Naive B cell (primary cell): ENCODE results near the gene ZBTB14. TPM values are rescaled to one million over a fixed set of nuclear protein-coding genes. Genes with fewer than 3 reads are reported as not detected.

Source experiments
- ATAC-seq, 2 donors: fragments of 150-1000 bp; cut with Tn5 transposase; 2 replicates each; pipeline ENCODE4 v1.10.0; 2021; ENCODE audit warnings: low read depth in 2 of 2, mild to moderate bottlenecking in 2 of 2, moderate library complexity in 2 of 2
- DNase-seq: peaks from one replicate; pipeline ENCODE4 v3.0.0; 2022
- H3K27ac Mint-ChIP-seq, 6 donors: one replicate each; pipeline ENCODE4 v1.8.0; 2020 to 2022; ENCODE audit warnings: mild to moderate bottlenecking in 6 of 6, mixed read lengths in 6 of 6, moderate library complexity in 5 of 6, inconsistent platforms in 2 of 6
- H3K27me3 Mint-ChIP-seq, 3 donors: one replicate each; pipeline ENCODE4 v1.8.0; 2021 to 2022; ENCODE audit warnings: mixed read lengths in 3 of 3, mild to moderate bottlenecking in 1 of 3
- H3K36me3 Mint-ChIP-seq, 2 donors: one replicate each; pipeline ENCODE4 v1.8.0; 2020 to 2022; ENCODE audit warnings: mixed read lengths in 2 of 2, inconsistent platforms in 1 of 2, mild to moderate bottlenecking in 1 of 2
- H3K4me1 Mint-ChIP-seq, 3 donors: one replicate each; pipeline ENCODE4 v1.8.0; 2020 to 2022; ENCODE audit warnings: mixed read lengths in 3 of 3, inconsistent platforms in 1 of 3, mild to moderate bottlenecking in 1 of 3, moderate library complexity in 1 of 3
- H3K4me3 Mint-ChIP-seq, 8 donors: one replicate each; pipeline ENCODE4 v1.8.0; 2020 to 2022; ENCODE audit warnings: mild to moderate bottlenecking in 8 of 8, mixed read lengths in 8 of 8, moderate library complexity in 8 of 8, inconsistent platforms in 2 of 8
- H3K9me3 Mint-ChIP-seq, 7 donors: one replicate each; pipeline ENCODE4 v1.8.0; 2020 to 2022; ENCODE audit warnings: mixed read lengths in 7 of 7, mild to moderate bottlenecking in 5 of 7, inconsistent platforms in 2 of 7, moderate library complexity in 1 of 7
- polyA plus RNA-seq, 6 donors: library from polyadenylated mRNA; unstranded; fragments of 300-500 nt; fragmentation: Illumina TruSeq; gene quantifications; one replicate each; pipeline ENCODE4 v1.2.3, GENCODE V29; 2021; ENCODE audit warnings: low read depth in 6 of 6

The ZBTB14 gene
- polyA plus RNA-seq, 6 donors from 2014 or later, result 9.8 to 21.0 (median 15.8) TPM

DNA sequence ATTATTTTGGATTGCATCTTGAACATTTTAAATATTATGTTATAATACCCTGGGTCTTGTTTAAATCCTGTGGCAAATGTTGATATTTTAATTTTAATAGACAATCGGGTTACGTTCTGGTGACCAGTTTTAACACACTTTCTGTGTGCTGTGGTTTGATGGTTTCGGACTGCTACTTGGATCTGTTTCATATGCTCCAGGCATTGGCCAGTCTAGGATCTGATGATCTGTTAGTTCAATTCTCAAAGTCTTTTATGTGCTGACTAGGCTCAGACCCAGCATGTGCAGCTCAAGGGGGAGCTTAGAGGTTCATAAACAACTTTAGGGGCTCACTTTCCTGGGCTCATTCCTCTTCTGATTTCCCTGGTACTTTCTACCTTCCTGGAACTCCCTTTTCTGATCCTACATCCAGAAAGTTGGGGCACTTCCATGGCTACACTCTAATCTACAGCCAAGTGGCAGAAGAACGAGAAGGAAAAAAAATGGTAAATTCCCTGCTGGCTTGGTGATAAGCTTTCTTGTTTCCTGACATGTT lies 5.0 kb upstream of the ZBTB14 start:
- H3K4me3 Mint-ChIP-seq, result peak overlapping the region in 1 of 8 donors; percentile 96
- H3K27me3 Mint-ChIP-seq, result peaks cover 36 to 50% (median 47%) of the 10 kb centered on the region in 3 donors
- no peak for DNase-seq
- no peaks in the 10 kb centered on the region for H3K9me3 Mint-ChIP-seq
- no peak for ATAC-seq
- H3K36me3 Mint-ChIP-seq, result no peaks in the 10 kb centered on the region
- H3K4me1 Mint-ChIP-seq, result peaks cover 0 to 8% (median 8%) of the 10 kb centered on the region in 3 donors
- H3K27ac Mint-ChIP-seq, result no peak overlapping the region

GRCh38 chr18:5298156-5298852 lies 2.8 kb upstream of the ZBTB14 start:
- H3K27ac Mint-ChIP-seq, result no peak overlapping the region
- H3K9me3 Mint-ChIP-seq, result no peaks in the 10 kb centered on the region
- H3K27me3 Mint-ChIP-seq, result peaks cover 25 to 41% (median 39%) of the 10 kb centered on the region in 3 donors
- ATAC-seq (no peak), DNase-seq (no peak)
- H3K36me3 Mint-ChIP-seq, result no peaks in the 10 kb centered on the region
- peak overlapping the region in 4 of 8 donors; percentile 16 to 96 (median 66) for H3K4me3 Mint-ChIP-seq
- peaks cover 5 to 21% (median 20%) of the 10 kb centered on the region in 3 donors for H3K4me1 Mint-ChIP-seq

DNA sequence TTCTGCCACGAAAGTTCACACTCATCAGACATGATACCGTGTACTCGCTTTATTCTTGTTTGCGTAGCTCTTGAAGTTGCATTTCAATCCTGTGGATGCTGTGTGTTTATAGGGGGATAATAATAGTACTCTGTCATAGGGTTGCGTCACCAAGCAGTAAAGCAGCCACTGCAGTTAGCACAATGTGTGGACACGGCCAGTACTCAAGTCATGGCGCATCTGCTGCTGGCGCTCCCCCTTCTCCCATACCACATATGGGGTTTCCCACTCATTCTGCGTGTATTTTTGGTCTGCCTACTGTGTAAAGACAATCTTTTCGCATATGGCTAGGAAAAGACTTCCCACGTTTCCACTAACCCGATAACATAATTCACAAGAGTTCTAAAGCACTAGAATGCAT lies 2.1 kb upstream of the ZBTB14 start:
- peak overlapping the region in 5 of 8 donors; percentile 39 to 97 (median 92) for H3K4me3 Mint-ChIP-seq
- H3K4me1 Mint-ChIP-seq, result peaks cover 5 to 26% (median 22%) of the 10 kb centered on the region in 3 donors
- DNase-seq (no peak), ATAC-seq (no peak)
- no peaks in the 10 kb centered on the region for H3K36me3 Mint-ChIP-seq
- peaks cover 18 to 34% (median 32%) of the 10 kb centered on the region in 3 donors for H3K27me3 Mint-ChIP-seq
- no peaks in the 10 kb centered on the region for H3K9me3 Mint-ChIP-seq
- H3K27ac Mint-ChIP-seq, result no peak overlapping the region

GRCh38 chr18:5296706-5297320 lies 1.3 kb upstream of the ZBTB14 start:
- no peak for DNase-seq
- Mint-ChIP-seq H3K27me3 (peaks cover 13 to 26% (median 25%) of the 10 kb centered on the region in 3 donors), H3K9me3 (no peaks in the 10 kb centered on the region), H3K4me1 (peaks cover 5 to 26% (median 23%) of the 10 kb centered on the region in 3 donors), H3K4me3 (peak overlapping the region; percentile 92 to 97 (median 96)), H3K36me3 (peaks cover 1% of the 10 kb centered on the region in 2 donors), H3K27ac (peak overlapping the region; percentile 64 to 97 (median 92))
- ATAC-seq, result no peak

DNA sequence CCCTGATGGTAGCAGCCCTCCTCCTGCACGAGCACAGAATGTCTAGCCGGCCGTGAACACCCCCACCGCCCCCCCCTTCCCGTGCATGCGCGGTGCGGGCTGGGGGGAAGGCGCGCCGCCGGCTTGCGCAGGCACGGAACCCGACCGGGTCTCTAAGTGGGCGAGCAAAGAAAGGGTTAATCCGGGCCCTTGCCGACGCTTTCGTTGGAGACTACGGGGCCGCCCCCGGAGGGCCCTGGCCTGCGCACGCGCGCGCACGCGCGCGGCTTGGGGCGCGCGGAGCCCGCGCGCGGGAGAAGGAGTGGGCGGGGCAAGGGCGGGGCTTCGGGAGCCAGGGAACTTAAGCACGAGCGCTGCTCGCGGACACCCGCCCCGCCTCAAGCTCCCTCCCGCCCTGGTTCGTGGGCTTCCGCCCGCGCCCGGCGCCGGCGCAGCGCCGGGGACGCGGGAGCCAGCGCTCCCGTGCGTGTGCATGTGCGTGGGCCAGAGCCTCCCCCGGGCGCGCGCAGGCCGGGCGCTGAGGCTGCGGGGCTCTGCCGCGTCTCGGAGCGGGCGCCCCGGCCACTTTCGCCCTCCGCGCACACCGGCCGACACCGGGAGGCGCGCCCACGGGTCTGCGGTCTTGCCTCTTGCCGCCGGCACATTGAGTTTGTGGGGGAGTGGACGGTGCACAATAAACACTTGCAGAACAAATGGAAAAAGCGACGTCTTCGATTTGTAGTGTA lies 617 bp upstream of the ZBTB14 start:
- peak; percentile 63 to 65 for ATAC-seq
- H3K27ac Mint-ChIP-seq, result peak overlapping the region; percentile 64 to 97 (median 93)
- H3K27me3 Mint-ChIP-seq, result peaks cover 6 to 20% (median 18%) of the 10 kb centered on the region in 3 donors
- DNase-seq, result peak; percentile 91
- H3K9me3 Mint-ChIP-seq, result no peaks in the 10 kb centered on the region
- peaks cover 5 to 30% (median 26%) of the 10 kb centered on the region in 3 donors for H3K4me1 Mint-ChIP-seq
- H3K4me3 Mint-ChIP-seq, result peak overlapping the region; percentile 92 to 97 (median 96)
- peaks cover 8% of the 10 kb centered on the region in 2 donors for H3K36me3 Mint-ChIP-seq

- Mint-ChIP-seq H3K4me3 (peak overlapping the region; percentile 92 to 97 (median 94)), H3K27me3 (peaks cover 5 to 11% (median 9%) of the 10 kb centered on the region in 3 donors), H3K9me3 (no peaks in the 10 kb centered on the region), H3K4me1 (peaks cover 8 to 34% (median 26%) of the 10 kb centered on the region in 3 donors), H3K27ac (peak overlapping the region; percentile 86 to 98 (median 95)), H3K36me3 (peaks cover 13 to 14% of the 10 kb centered on the region in 2 donors)
- ATAC-seq (peak; percentile 6 to 22), DNase-seq (peak; percentile 69)
Observed at GRCh38 chr18:5294457-5295230, 882 bp downstream of the ZBTB14 start.

GRCh38 chr18:5294113-5294456 lies 1.4 kb downstream of the ZBTB14 start:
- H3K4me1 Mint-ChIP-seq, result peaks cover 8 to 34% (median 26%) of the 10 kb centered on the region in 3 donors

DNA sequence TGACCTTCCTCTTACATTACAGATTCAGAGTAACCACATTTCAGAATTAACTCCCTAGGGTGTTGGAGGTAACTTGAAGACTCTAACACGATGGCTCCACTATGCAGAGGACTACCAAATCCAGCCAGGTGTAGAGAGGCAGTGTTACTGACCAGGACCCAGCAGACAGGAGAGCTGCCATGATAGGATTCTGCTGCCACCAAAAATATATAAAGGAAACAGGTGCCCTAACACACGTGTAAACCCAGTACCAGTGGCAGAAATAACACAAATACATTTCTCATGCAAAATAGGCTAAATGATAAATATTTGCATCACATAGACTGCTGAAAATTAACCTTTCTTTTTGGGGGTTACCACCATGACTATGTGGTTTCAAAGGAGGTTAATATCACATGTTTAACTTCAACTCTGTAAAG lies 7.0 kb downstream of the ZBTB14 start:
- Mint-ChIP-seq H3K9me3 (no peaks in the 10 kb centered on the region), H3K27ac (peak overlapping the region in 2 of 6 donors; percentile 53 to 80), H3K4me3 (no peak overlapping the region), H3K27me3 (no peaks in the 10 kb centered on the region), H3K4me1 (peaks cover 19 to 33% (median 21%) of the 10 kb centered on the region in 3 donors), H3K36me3 (peaks cover 13 to 14% of the 10 kb centered on the region in 2 donors)
- ATAC-seq (peak in 1 of 2 donors; percentile 50), DNase-seq (no peak)

More at GRCh38 chr18:5294113-5294456, 1.4 kb downstream of the ZBTB14 start:
- H3K9me3 Mint-ChIP-seq, result no peaks in the 10 kb centered on the region
- ATAC-seq (no peak), DNase-seq (no peak)
- H3K4me3 Mint-ChIP-seq, result peak overlapping the region; percentile 92 to 97 (median 94)
- peak overlapping the region; percentile 86 to 98 (median 95) for H3K27ac Mint-ChIP-seq
- H3K36me3 Mint-ChIP-seq, result peaks cover 13 to 14% of the 10 kb centered on the region in 2 donors
- peaks cover 3 to 8% (median 4%) of the 10 kb centered on the region in 3 donors for H3K27me3 Mint-ChIP-seq

DNA sequence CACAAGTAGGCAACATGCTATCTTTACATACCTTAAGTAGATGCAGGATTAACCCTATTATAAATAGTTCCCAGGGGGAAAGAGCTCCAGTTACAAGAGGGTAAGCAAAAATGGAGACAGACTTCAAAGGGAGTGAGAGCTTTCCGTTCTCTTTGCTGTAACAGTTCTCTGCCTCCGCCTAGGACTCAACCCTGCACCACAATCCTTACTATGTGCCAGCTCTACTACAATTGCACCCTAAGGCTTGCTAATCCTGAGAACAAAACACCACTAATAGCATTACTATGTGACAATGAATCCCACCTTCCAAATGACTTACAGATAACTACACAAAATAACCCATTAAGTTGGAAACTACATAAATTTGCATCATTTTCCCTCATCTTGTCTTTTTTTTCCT lies 7.7 kb downstream of the ZBTB14 start:
- H3K4me3 Mint-ChIP-seq, result no peak overlapping the region
- H3K27me3 Mint-ChIP-seq, result no peaks in the 10 kb centered on the region
- peaks cover 13 to 14% of the 10 kb centered on the region in 2 donors for H3K36me3 Mint-ChIP-seq
- DNase-seq, result no peak
- H3K9me3 Mint-ChIP-seq, result no peaks in the 10 kb centered on the region
- no peak for ATAC-seq
- H3K27ac Mint-ChIP-seq, result peak overlapping the region in 1 of 6 donors; percentile 85
- H3K4me1 Mint-ChIP-seq, result peaks cover 14 to 28% (median 19%) of the 10 kb centered on the region in 3 donors

GRCh38 chr18:5286525-5286924 lies 9.0 kb downstream of the ZBTB14 start:
- H3K36me3 Mint-ChIP-seq, result peaks cover 8 to 10% of the 10 kb centered on the region in 2 donors
- H3K27me3 Mint-ChIP-seq, result no peaks in the 10 kb centered on the region
- no peak overlapping the region for H3K27ac Mint-ChIP-seq
- ATAC-seq (no peak), DNase-seq (no peak)
- no peak overlapping the region for H3K4me3 Mint-ChIP-seq
- no peaks in the 10 kb centered on the region for H3K9me3 Mint-ChIP-seq
- peaks cover 14 to 25% (median 19%) of the 10 kb centered on the region in 3 donors for H3K4me1 Mint-ChIP-seq

DNA sequence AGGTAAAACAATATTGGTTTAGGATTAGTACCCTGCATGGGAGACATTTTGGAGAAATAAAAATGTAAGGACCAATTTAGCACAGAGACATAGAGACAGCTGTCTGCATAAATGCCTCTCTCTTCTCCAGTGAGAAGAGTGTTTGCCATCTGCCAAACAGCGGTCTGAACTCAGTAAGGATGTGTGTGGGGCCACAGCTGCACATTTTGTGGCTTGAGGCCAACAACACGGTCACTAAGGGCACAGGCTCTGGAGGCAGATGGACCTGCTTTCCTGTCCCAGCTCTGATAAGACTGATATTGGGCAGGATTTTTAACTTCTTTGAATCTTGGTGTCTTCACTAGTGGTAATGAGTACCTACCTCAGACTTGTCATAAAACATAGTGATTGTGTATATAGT lies 10.2 kb downstream of the ZBTB14 start:
- no peak for ATAC-seq
- no peak for DNase-seq
- Mint-ChIP-seq H3K36me3 (no peaks in the 10 kb centered on the region), H3K4me1 (peaks cover 14 to 17% (median 16%) of the 10 kb centered on the region in 3 donors), H3K9me3 (peaks cover 0 to 6% (median 4%) of the 10 kb centered on the region in 7 donors), H3K27me3 (no peaks in the 10 kb centered on the region), H3K4me3 (no peak overlapping the region), H3K27ac (no peak overlapping the region)

- Mint-ChIP-seq H3K36me3 (peaks cover 0 to 2% of the 10 kb centered on the region in 2 donors), H3K4me3 (no peak overlapping the region), H3K9me3 (peaks cover 0 to 11% (median 4%) of the 10 kb centered on the region in 7 donors), H3K27me3 (no peaks in the 10 kb centered on the region), H3K4me1 (peaks cover 14 to 17% (median 16%) of the 10 kb centered on the region in 3 donors), H3K27ac (no peak overlapping the region)
- ATAC-seq, result no peak
- DNase-seq, result no peak
Observed at GRCh38 chr18:5284808-5285207, 10.7 kb downstream of the ZBTB14 start.
